Measurements from ENCODE around the gene PLTP. TPM values are rescaled to one million over a fixed set of nuclear protein-coding genes. Genes with fewer than 3 reads are reported as not detected.

The PLTP gene
- polyA plus RNA-seq, 1 donor from 2014 or later = 7.0 TPM

DNA sequence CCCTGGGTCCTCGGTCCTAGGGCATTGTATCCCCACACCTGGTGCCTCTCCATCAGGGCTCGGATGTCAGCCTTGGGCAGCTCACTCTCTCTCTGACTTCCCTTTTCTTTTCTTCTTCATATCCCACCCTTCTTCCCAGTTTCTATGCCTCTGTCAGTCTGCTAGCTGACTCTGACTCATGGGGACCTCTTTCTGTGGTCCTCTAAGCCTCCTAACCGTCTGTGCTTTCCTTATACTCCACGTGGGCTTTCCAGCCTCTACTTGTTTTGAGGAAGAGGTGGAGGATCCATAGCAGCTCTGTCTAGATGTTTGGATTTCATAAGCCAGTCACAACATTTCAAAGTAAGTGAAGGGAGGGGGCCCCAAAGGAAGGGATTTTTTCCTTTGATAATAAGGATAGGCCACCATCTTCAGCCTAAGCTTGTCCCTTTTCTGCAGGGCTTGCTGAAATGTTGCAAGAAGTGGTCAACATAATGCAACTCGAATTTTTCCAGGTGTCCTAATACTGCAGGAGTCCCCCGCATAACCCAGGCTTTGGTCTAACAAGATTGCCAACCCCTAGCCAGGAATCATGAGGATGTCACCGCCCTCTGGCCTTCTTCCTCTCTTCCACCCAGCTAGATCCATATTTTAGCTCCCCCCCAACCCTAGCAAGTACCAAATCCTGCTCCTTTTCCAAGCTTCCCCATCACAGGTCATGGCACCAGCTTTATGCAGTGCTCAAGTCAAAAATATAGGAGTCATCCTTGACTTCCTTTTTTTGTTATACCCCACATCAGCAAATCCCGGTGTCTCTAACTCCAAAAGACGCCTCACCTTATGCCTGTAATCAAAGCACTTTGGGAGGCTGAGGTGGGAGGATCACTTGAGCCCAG is 8.7 kb upstream of the PLTP start:
- Histone ChIP-seq H3K9me3 (ENCODE audit: low read length) (no peaks in the 10 kb centered on the region), H2AFZ (ENCODE audit: low read depth, low read length) (no peak overlapping the region), H3K9ac (ENCODE audit: low read length) (no peak overlapping the region), H3K36me3 (ENCODE audit: insufficient read depth, low read length) (no peaks in the 10 kb centered on the region), H3K27ac (ENCODE audit: low read length) (no peak overlapping the region), H3F3A (ENCODE audit: insufficient read depth, low read length, poor library complexity, severe bottlenecking) (no peaks in the 10 kb centered on the region), H3K9me2 (ENCODE audit: insufficient read depth, low read length) (no peaks in the 10 kb centered on the region), H4K20me1 (ENCODE audit: insufficient read depth) (no peaks in the 10 kb centered on the region), H3K27me3 (ENCODE audit: insufficient read depth, low read depth, low read length) (no peaks in the 10 kb centered on the region), H3K79me2 (replicated peaks; ENCODE audit: insufficient read depth, low read length) (no peaks in the 10 kb centered on the region), H3K4me3 (ENCODE audit: low read length) (no peak overlapping the region), H3K4me2 (ENCODE audit: low read length) (no peak overlapping the region)
- TF ChIP-seq EP300 (conservative IDR thresholded peaks at IDR 0.05; ENCODE audit: poor library complexity, severe bottlenecking) = no peak
- TF ChIP-seq EZH2 (IDR thresholded peaks at IDR 0.05; ENCODE audit: borderline replicate concordance, insufficient read depth, low read length, poor library complexity, severe bottlenecking) = no peak
- TF ChIP-seq REST (IDR thresholded peaks at IDR 0.05; ENCODE audit: borderline replicate concordance) = no peak
- no peak for TF ChIP-seq RAD21 (conservative IDR thresholded peaks at IDR 0.05)
- no peak for TF ChIP-seq SMC3 (conservative IDR thresholded peaks at IDR 0.05; ENCODE audit: poor library complexity)
- TF ChIP-seq TAF1 (IDR thresholded peaks at IDR 0.05; ENCODE audit: low read depth) = no peak
- no peak for TF ChIP-seq POLR2AphosphoS5 (IDR thresholded peaks at IDR 0.05)
- TF ChIP-seq, protein P1, sequence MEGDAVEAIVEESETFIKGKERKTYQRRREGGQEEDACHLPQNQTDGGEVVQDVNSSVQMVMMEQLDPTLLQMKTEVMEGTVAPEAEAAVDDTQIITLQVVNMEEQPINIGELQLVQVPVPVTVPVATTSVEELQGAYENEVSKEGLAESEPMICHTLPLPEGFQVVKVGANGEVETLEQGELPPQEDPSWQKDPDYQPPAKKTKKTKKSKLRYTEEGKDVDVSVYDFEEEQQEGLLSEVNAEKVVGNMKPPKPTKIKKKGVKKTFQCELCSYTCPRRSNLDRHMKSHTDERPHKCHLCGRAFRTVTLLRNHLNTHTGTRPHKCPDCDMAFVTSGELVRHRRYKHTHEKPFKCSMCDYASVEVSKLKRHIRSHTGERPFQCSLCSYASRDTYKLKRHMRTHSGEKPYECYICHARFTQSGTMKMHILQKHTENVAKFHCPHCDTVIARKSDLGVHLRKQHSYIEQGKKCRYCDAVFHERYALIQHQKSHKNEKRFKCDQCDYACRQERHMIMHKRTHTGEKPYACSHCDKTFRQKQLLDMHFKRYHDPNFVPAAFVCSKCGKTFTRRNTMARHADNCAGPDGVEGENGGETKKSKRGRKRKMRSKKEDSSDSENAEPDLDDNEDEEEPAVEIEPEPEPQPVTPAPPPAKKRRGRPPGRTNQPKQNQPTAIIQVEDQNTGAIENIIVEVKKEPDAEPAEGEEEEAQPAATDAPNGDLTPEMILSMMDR (IDR thresholded peaks at IDR 0.05; ENCODE audit: poor library complexity, severe bottlenecking) = no peak
- TF ChIP-seq MXI1 (conservative IDR thresholded peaks at IDR 0.05; ENCODE audit: poor library complexity, severe bottlenecking) = no peak

DNA sequence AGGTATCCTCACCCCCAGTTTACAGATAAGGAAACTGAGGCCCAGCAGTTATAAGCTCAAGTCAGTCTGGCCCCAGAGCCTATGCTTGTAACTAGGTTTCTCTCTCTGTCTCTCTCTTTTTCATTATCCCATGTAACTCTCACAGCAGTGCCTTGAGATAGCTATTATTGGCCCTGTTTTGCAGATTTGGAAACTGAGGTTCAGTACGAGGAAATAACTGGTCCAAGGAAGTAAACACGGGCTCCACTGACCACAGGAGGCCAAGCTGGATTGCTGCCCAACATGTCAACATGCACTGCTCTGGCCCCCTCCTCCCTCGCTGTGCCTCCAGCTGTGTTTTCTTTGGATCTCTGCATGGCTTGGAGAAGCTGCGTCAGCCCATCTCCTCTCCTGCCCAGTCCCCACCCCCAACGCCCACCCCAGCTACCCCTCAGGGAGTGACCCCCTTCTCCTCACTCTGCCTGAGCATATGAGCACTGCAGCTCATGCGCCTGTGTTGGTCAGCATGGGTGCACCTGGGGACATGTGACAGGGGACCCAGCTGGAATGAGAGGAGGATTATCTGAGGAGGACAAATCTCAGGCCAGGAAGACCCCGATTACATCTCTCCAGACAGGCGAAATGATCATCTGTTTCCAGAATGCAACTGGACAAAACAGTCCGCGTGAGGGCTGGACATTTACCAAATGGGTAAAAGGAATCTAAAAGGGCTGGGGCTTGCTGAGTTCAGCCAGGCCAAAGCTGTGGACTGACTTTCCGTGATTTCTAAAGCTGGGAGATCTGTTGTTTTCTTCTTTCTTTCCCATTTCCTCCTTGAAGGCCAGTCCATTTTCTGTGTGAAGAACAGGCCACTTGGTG is 7.8 kb upstream of the PLTP start:
- no peak overlapping the region for H2AFZ ChIP-seq (ENCODE audit: low read depth, low read length)

More for the DNA sequence above, 7.8 kb upstream of the PLTP start:
- H3K27ac ChIP-seq (ENCODE audit: low read length) = no peak overlapping the region
- H3K9me3 ChIP-seq (ENCODE audit: low read length) = no peaks in the 10 kb centered on the region
- TF ChIP-seq REST (IDR thresholded peaks at IDR 0.05; ENCODE audit: borderline replicate concordance) = no peak
- TF ChIP-seq EZH2 (IDR thresholded peaks at IDR 0.05; ENCODE audit: borderline replicate concordance, insufficient read depth, low read length, poor library complexity, severe bottlenecking) = no peak
- TF ChIP-seq, protein P1 (IDR thresholded peaks at IDR 0.05; ENCODE audit: poor library complexity, severe bottlenecking) = no peak
- no peak for TF ChIP-seq EP300 (conservative IDR thresholded peaks at IDR 0.05; ENCODE audit: poor library complexity, severe bottlenecking)
- TF ChIP-seq POLR2AphosphoS5 (IDR thresholded peaks at IDR 0.05) = no peak
- TF ChIP-seq MXI1 (conservative IDR thresholded peaks at IDR 0.05; ENCODE audit: poor library complexity, severe bottlenecking) = no peak
- TF ChIP-seq TAF1 (IDR thresholded peaks at IDR 0.05; ENCODE audit: low read depth) = no peak
- TF ChIP-seq SMC3 (conservative IDR thresholded peaks at IDR 0.05; ENCODE audit: poor library complexity) = no peak
- no peak for TF ChIP-seq RAD21 (conservative IDR thresholded peaks at IDR 0.05)
- H3K36me3 ChIP-seq (ENCODE audit: insufficient read depth, low read length) = no peaks in the 10 kb centered on the region
- H3K4me3 ChIP-seq (ENCODE audit: low read length) = no peak overlapping the region
- no peaks in the 10 kb centered on the region for H3K79me2 ChIP-seq (replicated peaks; ENCODE audit: insufficient read depth, low read length)
- H3K4me2 ChIP-seq (ENCODE audit: low read length) = no peak overlapping the region
- no peaks in the 10 kb centered on the region for H4K20me1 ChIP-seq (ENCODE audit: insufficient read depth)
- H3K27me3 ChIP-seq (ENCODE audit: insufficient read depth, low read depth, low read length) = no peaks in the 10 kb centered on the region
- no peaks in the 10 kb centered on the region for H3K9me2 ChIP-seq (ENCODE audit: insufficient read depth, low read length)
- no peaks in the 10 kb centered on the region for H3F3A ChIP-seq (ENCODE audit: insufficient read depth, low read length, poor library complexity, severe bottlenecking)
- H3K9ac ChIP-seq (ENCODE audit: low read length) = no peak overlapping the region

Data from neural cell (in vitro differentiated cells).